Stimulated activated CD8-positive, alpha-beta memory T cell treated with anti-CD3 and anti-CD28 coated beads, Interleukin-12 subunit alpha, Interleukin-12 subunit beta, amount 100 ng/mL, for 24 hours (primary cell): ENCODE results near the gene DCLK2.
"Not testable (repeated sequence)": the region's sequence is repeated elsewhere in the genome, so short reads cannot be mapped to it uniquely, and the experiment has no call there.

Experiments used
- DNase-seq: peaks from one replicate; pipeline ENCODE4 v3.0.0-alpha.2; 2020; ENCODE audit errors: extremely low read depth

The DCLK2 gene

GRCh38 chr4:150152766-150153165 lies 74.5 kb downstream of the DCLK2 start:
- DNase-seq, result no peak

DNA sequence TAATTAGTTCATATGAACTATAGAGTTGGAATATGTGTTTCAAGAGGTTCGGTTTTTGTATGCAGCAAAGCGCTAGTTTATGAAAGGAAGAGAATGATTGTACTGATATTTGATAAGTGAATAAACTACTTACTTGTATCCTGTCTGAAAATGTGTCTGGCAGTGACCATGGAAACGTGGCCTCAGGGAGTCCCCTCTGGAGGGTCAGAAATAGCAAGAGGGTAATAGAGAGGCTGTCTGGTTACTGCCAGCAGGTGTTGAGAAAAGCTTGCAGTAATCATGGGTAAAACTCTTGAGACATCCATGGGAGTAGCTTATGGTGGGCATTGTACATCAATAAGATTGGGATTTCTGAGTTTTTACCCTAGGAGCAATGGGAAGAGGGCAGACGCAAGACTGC lies 77.1 kb downstream of the DCLK2 start:
- no peak for DNase-seq

DNA sequence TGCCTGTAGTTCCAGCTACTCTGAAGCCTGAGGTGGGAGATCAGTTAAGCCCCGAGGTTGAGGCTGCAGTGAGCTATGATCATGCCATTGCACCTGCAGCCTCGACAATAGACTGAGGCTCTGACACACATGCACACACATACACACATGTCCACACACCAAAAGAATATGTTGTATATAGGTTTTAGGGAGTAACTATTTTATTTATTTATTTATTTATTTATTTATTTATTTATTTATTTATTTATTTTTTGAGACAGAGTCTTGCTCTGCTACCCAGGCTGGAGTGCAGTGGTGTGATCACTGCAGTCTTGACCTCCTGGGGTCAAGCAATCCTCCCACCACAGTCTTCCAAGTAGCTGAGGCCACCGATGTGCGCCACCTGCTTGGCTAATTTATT lies 78.3 kb downstream of the DCLK2 start:
- no peak for DNase-seq

- DNase-seq, result no peak
Measured at GRCh38 chr4:150158041-150158440, 79.8 kb downstream of the DCLK2 start.

GRCh38 chr4:150160473-150160872 lies 82.2 kb downstream of the DCLK2 start:
- DNase-seq, result no peak

- no peak for DNase-seq
Measured at GRCh38 chr4:150161109-150161508, 82.9 kb downstream of the DCLK2 start.

DNA sequence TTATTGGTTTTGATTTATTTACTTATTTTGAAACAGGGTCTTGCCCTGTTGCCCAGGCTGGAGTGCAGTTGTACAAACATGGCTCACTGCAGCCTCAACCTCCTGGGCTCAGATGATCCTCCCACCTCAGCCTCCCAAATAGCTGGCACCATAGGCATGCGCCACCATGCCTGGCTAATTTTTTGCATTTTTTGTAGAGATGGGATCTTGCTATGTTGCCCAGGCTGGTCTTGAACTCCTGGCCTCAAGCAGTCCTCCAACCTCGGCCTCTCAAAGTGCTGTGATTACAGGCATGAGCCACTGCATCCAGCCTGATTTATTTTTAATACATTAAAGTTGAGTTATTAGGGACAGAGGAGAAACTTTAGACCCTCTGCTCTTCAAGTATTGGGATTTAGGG lies 83.8 kb downstream of the DCLK2 start:
- not testable (repeated sequence) for DNase-seq

- DNase-seq, result no peak
Measured at GRCh38 chr4:150164055-150164454, 85.8 kb downstream of the DCLK2 start.

DNA sequence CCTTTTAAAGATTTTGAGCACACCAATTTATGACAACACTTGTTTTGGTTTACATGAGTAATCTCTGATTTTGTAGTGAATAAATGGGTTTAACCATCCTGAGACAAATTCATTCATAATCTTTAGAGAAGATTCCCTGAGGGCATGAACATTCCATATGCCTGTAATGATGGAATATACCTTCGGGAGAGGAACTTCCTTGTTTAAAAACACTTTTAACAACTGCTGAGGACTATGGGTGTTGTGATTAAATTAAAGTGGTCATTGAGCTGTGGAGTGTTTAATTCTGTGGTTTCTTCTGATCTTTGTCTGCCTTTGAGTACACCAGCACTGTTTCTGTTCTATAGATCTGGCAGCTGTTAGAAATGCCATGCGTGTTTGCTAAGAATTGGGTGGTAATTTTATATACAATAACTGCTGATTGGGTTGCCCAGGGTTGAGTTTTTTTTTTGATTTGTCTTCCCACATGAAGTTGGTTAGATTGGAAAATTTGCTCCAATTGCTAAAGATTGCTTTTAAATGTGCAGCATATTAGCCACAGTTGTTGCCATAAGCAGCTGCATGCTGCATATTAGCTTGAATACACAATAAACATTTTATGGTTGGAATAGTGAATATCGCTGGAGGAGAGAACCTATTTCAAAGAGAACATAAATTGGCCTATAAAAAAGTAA lies 86.8 kb downstream of the DCLK2 start:
- no peak for DNase-seq

- no peak for DNase-seq
Measured at GRCh38 chr4:150167054-150167453, 88.8 kb downstream of the DCLK2 start.

GRCh38 chr4:150173432-150173861 lies 95.2 kb downstream of the DCLK2 start:
- no peak for DNase-seq

DNA sequence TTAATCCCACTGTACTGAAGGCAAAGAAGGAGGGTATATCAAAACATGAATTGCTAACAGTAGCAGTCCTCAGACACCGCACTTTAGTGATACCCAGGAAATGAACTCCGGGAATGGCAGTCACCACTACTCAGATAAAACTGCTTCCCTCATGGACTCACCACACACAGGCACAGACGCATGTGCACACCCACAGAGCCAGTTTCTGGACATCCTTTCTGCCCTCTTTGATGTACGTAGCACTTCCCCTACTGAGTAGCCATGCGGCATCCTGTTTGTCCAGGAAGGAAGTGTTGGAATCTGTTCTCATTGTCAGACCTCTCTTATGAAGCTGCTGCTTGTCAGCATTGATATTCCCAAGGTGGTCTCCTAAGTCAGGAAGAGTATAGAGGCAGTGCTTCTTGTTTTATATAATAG lies 95.7 kb downstream of the DCLK2 start:
- no peak for DNase-seq

DNA sequence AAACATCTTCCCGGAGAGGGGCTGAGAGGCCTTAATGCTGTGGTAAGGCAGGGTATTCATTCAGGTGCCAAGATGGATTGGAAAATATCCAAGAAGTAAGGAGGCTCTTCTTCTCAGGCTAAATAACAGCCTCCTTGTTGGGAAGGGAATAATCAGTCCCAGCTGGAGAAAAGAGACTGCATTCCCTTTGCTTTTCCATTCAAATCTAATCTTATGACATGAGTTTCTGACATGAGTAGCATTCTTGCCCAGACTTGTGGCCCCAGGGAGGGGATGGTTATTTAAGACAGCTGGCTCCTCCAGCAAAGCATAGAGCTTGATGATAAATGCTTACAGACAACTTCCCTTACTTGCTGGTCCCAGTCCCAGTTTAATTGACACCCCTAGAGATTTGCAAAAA lies 98.3 kb downstream of the DCLK2 start:
- no peak for DNase-seq

DNA sequence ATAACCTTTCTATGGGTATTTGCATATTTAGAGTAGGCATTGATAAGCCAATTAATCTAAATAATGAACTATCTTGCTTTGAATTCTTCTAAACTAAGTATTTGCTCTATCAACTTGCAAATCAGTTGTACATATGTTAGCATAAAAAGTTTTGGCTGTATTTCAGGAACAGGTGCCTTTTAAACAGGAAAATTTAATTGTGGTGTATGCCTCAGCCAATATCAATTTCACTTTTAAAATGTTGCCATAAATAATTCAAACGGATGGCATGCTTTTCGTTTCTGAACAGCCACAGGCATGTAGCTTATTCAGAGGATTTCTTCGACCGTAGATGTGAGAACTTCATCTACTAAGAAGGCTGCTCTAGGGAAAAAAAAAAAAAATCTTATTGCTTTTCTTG lies 99.9 kb downstream of the DCLK2 start:
- DNase-seq, result no peak

- no peak for DNase-seq
Measured at GRCh38 chr4:150181536-150181935, 103.3 kb downstream of the DCLK2 start.

DNA sequence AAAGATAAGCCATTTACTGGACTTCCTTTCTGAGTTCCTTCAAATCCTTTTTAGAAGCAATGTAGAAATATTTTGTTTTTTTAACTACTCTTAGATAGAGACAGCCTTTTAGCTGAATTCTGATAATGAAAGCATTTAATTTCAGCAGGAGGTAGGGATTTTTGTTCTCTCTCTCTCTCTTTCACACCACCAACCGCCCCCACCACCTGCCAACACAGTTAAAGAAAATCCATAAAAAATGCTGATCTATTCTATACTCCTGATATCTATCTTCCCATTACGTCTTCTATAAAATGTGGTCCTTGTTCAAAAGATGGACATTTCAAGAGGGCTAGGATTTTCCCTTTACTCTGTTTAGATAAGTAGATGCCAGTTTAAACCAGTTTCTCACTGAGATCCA lies 104.5 kb downstream of the DCLK2 start:
- no peak for DNase-seq

GRCh38 chr4:150185033-150185432 lies 106.8 kb downstream of the DCLK2 start:
- not testable (repeated sequence) for DNase-seq

- no peak for DNase-seq
Measured at GRCh38 chr4:150192986-150193385, 114.7 kb downstream of the DCLK2 start.

GRCh38 chr4:150197256-150197655 lies 119.0 kb downstream of the DCLK2 start:
- not testable (repeated sequence) for DNase-seq

DNA sequence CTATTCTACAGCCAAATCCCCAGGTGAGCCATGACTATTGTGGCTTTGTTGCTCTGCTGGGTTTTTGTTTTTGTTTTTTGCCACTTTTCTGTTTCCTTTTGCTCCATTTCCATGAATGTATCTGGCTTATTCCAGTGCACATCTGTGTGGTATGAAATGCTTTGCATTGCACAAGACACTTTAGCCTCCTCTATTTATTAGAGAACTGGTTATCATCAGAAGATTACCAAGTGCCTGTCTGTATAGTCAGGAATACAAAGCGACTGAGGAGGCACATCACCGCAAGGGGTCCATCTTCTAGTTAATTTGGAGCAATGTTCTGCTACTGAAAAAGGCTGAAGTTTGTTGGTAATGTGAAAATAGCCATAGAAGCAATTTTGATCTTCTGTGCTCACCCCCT lies 120.8 kb downstream of the DCLK2 start:
- DNase-seq, result no peak

- no peak for DNase-seq
Measured at GRCh38 chr4:150205016-150205415, 126.8 kb downstream of the DCLK2 start.

DNA sequence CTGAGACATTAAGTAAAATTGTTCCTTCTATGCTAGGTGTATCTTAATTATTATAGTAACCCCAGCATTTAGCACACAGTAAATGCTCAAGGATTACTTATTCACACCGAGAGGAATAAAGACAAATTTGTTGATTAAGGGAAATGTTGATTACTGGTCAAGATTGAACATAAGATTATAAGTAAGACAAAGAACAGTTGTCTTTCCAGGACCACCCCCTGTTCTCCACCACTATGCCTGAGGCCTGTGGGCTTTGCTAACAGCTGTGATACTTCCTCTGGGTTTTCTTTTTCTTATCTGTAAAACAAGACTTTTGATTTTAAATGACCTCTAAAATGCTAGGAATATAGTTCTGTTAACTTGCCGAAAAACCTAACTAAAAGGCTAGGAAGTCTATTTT lies 128.0 kb downstream of the DCLK2 start:
- DNase-seq, result no peak

- DNase-seq, result no peak
Measured at GRCh38 chr4:150206954-150207353, 128.7 kb downstream of the DCLK2 start.

- DNase-seq, result no peak
Measured at GRCh38 chr4:150207871-150208270, 129.6 kb downstream of the DCLK2 start.
